Measurements from ENCODE around the gene OIT3. TPM values are rescaled to one million over a fixed set of nuclear protein-coding genes. Genes with fewer than 3 reads are reported as not detected.

The OIT3 gene
- total RNA-seq, 1 donor from 2014 or later: 0.09 TPM

DNA sequence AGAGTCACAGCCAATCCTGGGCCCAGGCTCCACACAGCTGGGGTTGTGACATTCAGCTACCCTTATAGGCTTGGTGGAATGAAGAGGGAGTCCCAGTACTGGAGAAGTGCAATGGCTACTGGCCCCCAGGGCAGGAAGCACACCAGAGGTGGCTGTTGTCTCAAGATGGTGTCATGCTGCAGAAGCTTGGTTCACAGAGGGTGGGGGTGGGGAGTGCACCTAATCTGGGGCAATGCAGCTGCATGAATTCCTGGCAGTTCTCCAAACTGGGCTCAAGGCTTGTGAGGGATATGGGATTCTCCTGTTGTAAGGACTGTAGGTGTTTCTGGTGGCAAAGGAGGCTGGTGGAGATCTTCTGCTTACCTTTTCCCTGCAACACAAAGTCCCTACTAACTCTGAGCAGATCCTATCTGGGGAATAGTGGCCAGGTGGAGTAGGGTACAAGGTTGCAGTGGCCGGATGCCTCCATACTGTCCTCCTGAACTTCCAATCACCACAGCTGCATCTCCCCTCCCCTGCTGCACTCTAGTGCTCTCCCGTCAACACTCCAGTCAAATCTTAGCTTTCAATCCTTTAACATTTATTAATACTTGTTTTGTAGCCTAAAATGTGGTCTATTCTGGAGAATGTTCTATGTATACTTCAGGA lies 88.5 kb downstream of the OIT3 start:
- no peaks in the 10 kb centered on the region for H3K4me1 ChIP-seq (ENCODE audit: insufficient read depth, low read length)
- no peak overlapping the region for H2AFZ ChIP-seq (ENCODE audit: low read depth, low read length)
- Mint-ChIP-seq H3K27ac (ENCODE audit: unreplicated experiment) (no peak overlapping the region), H3K4me3 (ENCODE audit: unreplicated experiment) (no peak overlapping the region), H3K36me3 (ENCODE audit: low read depth, unreplicated experiment) (peaks cover 4% of the 10 kb centered on the region), H3K9me3 (ENCODE audit: unreplicated experiment) (peaks cover 14% of the 10 kb centered on the region), H3K27me3 (ENCODE audit: low read depth, unreplicated experiment) (no peaks in the 10 kb centered on the region), H3K4me1 (ENCODE audit: low read depth, unreplicated experiment) (peaks cover 6% of the 10 kb centered on the region)
- no peak for DNase-seq (ENCODE audit: low read depth)
- H3K79me2 ChIP-seq (ENCODE audit: insufficient read depth, low read length): no peaks in the 10 kb centered on the region
- no peak overlapping the region for H3K9ac ChIP-seq (ENCODE audit: low read length)
- H3K27me3 ChIP-seq (ENCODE audit: insufficient read depth, low read length): no peaks in the 10 kb centered on the region
- peaks cover under 1% of the 10 kb centered on the region for H3K9me3 ChIP-seq (ENCODE audit: insufficient read depth, low read depth, low read length)
- H3K4me2 ChIP-seq (ENCODE audit: low read length): no peak overlapping the region
- H3K36me3 ChIP-seq (ENCODE audit: insufficient read depth, low read length): no peaks in the 10 kb centered on the region
- no peak for FAIRE-seq
- no peak overlapping the region for H3K27ac ChIP-seq (ENCODE audit: low read depth, low read length)
- no peak overlapping the region for H3K4me3 ChIP-seq (ENCODE audit: insufficient read depth, low read depth, low read length)
- TF ChIP-seq, protein P1, sequence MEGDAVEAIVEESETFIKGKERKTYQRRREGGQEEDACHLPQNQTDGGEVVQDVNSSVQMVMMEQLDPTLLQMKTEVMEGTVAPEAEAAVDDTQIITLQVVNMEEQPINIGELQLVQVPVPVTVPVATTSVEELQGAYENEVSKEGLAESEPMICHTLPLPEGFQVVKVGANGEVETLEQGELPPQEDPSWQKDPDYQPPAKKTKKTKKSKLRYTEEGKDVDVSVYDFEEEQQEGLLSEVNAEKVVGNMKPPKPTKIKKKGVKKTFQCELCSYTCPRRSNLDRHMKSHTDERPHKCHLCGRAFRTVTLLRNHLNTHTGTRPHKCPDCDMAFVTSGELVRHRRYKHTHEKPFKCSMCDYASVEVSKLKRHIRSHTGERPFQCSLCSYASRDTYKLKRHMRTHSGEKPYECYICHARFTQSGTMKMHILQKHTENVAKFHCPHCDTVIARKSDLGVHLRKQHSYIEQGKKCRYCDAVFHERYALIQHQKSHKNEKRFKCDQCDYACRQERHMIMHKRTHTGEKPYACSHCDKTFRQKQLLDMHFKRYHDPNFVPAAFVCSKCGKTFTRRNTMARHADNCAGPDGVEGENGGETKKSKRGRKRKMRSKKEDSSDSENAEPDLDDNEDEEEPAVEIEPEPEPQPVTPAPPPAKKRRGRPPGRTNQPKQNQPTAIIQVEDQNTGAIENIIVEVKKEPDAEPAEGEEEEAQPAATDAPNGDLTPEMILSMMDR (IDR thresholded peaks at IDR 0.05; ENCODE audit: insufficient read depth, low read depth, low read length): no peak
- no peak for TF ChIP-seq EZH2 (IDR thresholded peaks at IDR 0.05; ENCODE audit: insufficient read depth, low read length)
- no peaks in the 10 kb centered on the region for H4K20me1 ChIP-seq (ENCODE audit: insufficient read depth, low read length)

Other genes with a start within 250 kb of the OIT3 start
- 29.3 and 31.8 TPM in 2 replicates for gene MCU, start 201.6 kb upstream of the OIT3 start, total RNA-seq
- not detected in 2 replicates for gene PLA2G12B, start 61.1 kb downstream of the OIT3 start, total RNA-seq
- 244 and 341 TPM in 2 replicates for gene P4HA1, start 203.1 kb downstream of the OIT3 start, total RNA-seq
- 2.2 and 2.4 TPM in 2 replicates for gene NUDT13, start 216.7 kb downstream of the OIT3 start, total RNA-seq